Ovary (tissue), 3 donors: ENCODE results near the gene LYSET.

Experiments used
- POLR2A ChIP-seq: fragments of 450-650 bp; IDR thresholded peaks from one replicate; pipeline ENCODE4 v1.6.1; 2017; ENCODE audit warnings: antibody characterized with exemption, mild to moderate bottlenecking, moderate library complexity
- TF ChIP-seq, protein P1 (sequence below), 3 donors: fragments of 450-650 bp in 2 of 3; fragments of 200-600 bp in 1 of 3; IDR thresholded peaks; one replicate each; pipeline versions ENCODE4 v1.5.1 to v1.8.0; 2016 to 2022; ENCODE audit warnings: antibody characterized with exemption in 3 of 3, mild to moderate bottlenecking in 1 of 3
- donor health status: DM: no; HTN: no; CAD: no.

DNA sequence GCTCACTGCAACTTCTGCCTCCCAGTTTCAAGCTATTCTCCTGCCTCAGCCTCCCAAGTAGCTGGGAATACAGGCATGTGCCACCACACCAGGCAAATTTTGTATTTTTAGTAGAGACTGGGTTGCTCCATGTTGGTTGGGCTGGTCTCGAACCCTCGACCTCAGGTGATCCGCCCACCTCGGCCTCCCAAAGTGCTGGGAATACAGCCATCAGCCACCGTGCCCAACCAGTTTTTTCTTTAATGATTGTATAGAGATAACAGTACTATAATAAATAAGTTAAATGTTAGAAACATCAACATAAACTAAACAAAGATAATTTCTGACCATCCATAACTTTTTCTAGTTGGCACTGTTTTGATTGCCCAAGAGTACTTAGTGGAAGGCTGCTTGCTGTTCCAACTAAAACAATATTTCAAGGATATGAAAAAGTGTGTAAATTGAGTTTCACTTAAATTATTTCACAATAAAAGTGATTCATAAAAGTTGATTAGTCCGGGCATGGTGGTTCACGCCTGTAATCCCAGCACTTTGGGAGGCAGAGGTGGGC is 16.1 kb downstream of the LYSET start:
- no peak for TF ChIP-seq POLR2A
- TF ChIP-seq, protein P1, sequence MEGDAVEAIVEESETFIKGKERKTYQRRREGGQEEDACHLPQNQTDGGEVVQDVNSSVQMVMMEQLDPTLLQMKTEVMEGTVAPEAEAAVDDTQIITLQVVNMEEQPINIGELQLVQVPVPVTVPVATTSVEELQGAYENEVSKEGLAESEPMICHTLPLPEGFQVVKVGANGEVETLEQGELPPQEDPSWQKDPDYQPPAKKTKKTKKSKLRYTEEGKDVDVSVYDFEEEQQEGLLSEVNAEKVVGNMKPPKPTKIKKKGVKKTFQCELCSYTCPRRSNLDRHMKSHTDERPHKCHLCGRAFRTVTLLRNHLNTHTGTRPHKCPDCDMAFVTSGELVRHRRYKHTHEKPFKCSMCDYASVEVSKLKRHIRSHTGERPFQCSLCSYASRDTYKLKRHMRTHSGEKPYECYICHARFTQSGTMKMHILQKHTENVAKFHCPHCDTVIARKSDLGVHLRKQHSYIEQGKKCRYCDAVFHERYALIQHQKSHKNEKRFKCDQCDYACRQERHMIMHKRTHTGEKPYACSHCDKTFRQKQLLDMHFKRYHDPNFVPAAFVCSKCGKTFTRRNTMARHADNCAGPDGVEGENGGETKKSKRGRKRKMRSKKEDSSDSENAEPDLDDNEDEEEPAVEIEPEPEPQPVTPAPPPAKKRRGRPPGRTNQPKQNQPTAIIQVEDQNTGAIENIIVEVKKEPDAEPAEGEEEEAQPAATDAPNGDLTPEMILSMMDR (IDR thresholded peaks at IDR 0.05), result no peak
